Astrocyte of the cerebellum (primary cell): ENCODE measurements around the gene EXOSC9.

Experiments used
- DNase-seq: peaks from one replicate; pipeline ENCODE4 v3.0.0-alpha.2; 2011; ENCODE audit warnings: low read depth
- H3K4me3 ChIP-seq: 2 replicates; pipeline ENCODE4 v1.5.1; 2011; ENCODE audit warnings: mild to moderate bottlenecking, low read depth, low read length, moderate library complexity
- CTCF ChIP-seq: IDR thresholded peaks from 2 replicates; pipeline ENCODE4 v1.5.1; 2012; ENCODE audit warnings: low read length, low read depth, moderate library complexity, mild to moderate bottlenecking; ENCODE audit errors: missing control alignments
- in situ Hi-C: cut with HindIII; loops from 2 replicates; pipeline ENCODE4 v1.10.0; 2017; ENCODE audit warnings: low sequenced_read_pairs

Gene EXOSC9

GRCh38 chr4:121786221-121786620 lies 14.9 kb upstream of the EXOSC9 start:
- DNase-seq = no peak
- in situ Hi-C loops = no loop called here
- no peak for TF ChIP-seq CTCF

GRCh38 chr4:121788896-121789295 lies 12.2 kb upstream of the EXOSC9 start:
- TF ChIP-seq CTCF = no peak
- no peak overlapping the region for H3K4me3 ChIP-seq
- in situ Hi-C loops = no loop called here
- no peak for DNase-seq

More at GRCh38 chr4:121786221-121786620, 14.9 kb upstream of the EXOSC9 start:
- H3K4me3 ChIP-seq = no peak overlapping the region

- no peak for TF ChIP-seq CTCF
- in situ Hi-C loops = no loop called here
- DNase-seq = no peak
- no peak overlapping the region for H3K4me3 ChIP-seq
These were observed 11.7 kb upstream of the EXOSC9 start for GRCh38 chr4:121789455-121789854.

- peak; percentile 64 for DNase-seq
- in situ Hi-C loops = no loop called here
- no peak for TF ChIP-seq CTCF
- no peak overlapping the region for H3K4me3 ChIP-seq
These were observed 10.9 kb upstream of the EXOSC9 start for GRCh38 chr4:121789960-121790829.

GRCh38 chr4:121790976-121791375 lies 10.1 kb upstream of the EXOSC9 start:
- in situ Hi-C loops = no loop called here
- no peak for TF ChIP-seq CTCF
- DNase-seq = no peak
- H3K4me3 ChIP-seq = no peak overlapping the region

GRCh38 chr4:121791481-121791880 lies 9.6 kb upstream of the EXOSC9 start:
- peak; percentile 68 for DNase-seq
- no peak overlapping the region for H3K4me3 ChIP-seq
- in situ Hi-C loops = no loop called here
- TF ChIP-seq CTCF = no peak
